OCI-M1 (cell line): ENCODE measurements around the gene ZFP36L1.

Source experiments
- DNase-seq: peaks from one replicate; lab custom pipeline; 2025; lab: John Stamatoyannopoulos, UW

Gene ZFP36L1

GRCh38 chr14:68792979-68793733 lies at the start of gene ZFP36L1:
Gene ZFP36L1, minus strand, starts transcription at chr14:68793067. Its CDS starts 129 bp downstream, at chr14:68792938.
- DNase-seq = peak; percentile 95

GRCh38 chr14:68842298-68842697 lies 49.4 kb upstream of the ZFP36L1 start:
- no peak for DNase-seq

GRCh38 chr14:68841016-68841809 lies 48.3 kb upstream of the ZFP36L1 start:
- DNase-seq = no peak

- no peak for DNase-seq
These were observed 47.6 kb upstream of the ZFP36L1 start for GRCh38 chr14:68840454-68840853.

- no peak for DNase-seq
These were observed 43.2 kb upstream of the ZFP36L1 start for GRCh38 chr14:68836082-68836481.

GRCh38 chr14:68834816-68835215 lies 41.9 kb upstream of the ZFP36L1 start:
- peak; percentile 81 for DNase-seq

- no peak for DNase-seq
These were observed 35.8 kb upstream of the ZFP36L1 start for GRCh38 chr14:68828698-68829097.

GRCh38 chr14:68825729-68826128 lies 32.9 kb upstream of the ZFP36L1 start:
- no peak for DNase-seq

GRCh38 chr14:68824517-68825347 lies 31.9 kb upstream of the ZFP36L1 start:
- peak; percentile 88 for DNase-seq

GRCh38 chr14:68824207-68824516 lies 31.3 kb upstream of the ZFP36L1 start:
- no peak for DNase-seq

- DNase-seq = no peak
These were observed 30.8 kb upstream of the ZFP36L1 start for GRCh38 chr14:68823434-68824206.

- DNase-seq = no peak
These were observed 30.1 kb upstream of the ZFP36L1 start for GRCh38 chr14:68822926-68823325.

- DNase-seq = no peak
These were observed 29.3 kb upstream of the ZFP36L1 start for GRCh38 chr14:68822132-68822651.

GRCh38 chr14:68820999-68821683 lies 28.3 kb upstream of the ZFP36L1 start:
- DNase-seq = no peak

GRCh38 chr14:68820536-68820935 lies 27.7 kb upstream of the ZFP36L1 start:
- no peak for DNase-seq

- DNase-seq = no peak
These were observed 27.3 kb upstream of the ZFP36L1 start for GRCh38 chr14:68820119-68820518.

- DNase-seq = no peak
These were observed 26.4 kb upstream of the ZFP36L1 start for GRCh38 chr14:68819260-68819691.

- DNase-seq = no peak
These were observed 24.8 kb upstream of the ZFP36L1 start for GRCh38 chr14:68817506-68818212.

GRCh38 chr14:68816943-68817430 lies 24.1 kb upstream of the ZFP36L1 start:
- peak; percentile 24 for DNase-seq
